ENCODE results near the gene P4HA1.

P4HA1 gene

DNA sequence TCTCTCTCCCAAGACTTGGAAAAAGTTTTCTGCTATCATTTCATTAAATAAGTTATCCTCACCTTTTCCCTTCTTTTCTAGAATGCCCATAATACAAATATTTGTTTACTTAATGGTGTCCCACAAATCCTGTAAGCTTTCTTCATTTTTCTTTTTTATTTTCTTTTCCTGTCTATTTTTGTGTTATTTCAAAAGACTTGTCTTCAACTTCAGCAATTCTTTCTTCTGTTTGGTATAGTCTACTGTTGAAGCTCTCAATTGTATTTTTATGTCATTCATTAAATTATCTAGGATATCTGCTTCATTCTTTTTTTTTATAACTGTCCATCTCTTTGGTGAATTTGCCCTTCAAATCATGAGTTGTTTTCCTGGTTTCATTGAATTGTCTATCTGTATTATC lies 117.0 kb downstream of the P4HA1 start:
- no peak for TF ChIP-seq CTCF (IDR thresholded peaks at IDR 0.05; ENCODE audit: low read depth, low read length)
- no peak overlapping the region for H3K4me3 ChIP-seq (replicated peaks in 1 of 2; ENCODE audit: low read depth in 2 of 2, low read length in 2 of 2)
- DNase-seq (ENCODE audit: low read depth in 2 of 2), result no peak

DNA sequence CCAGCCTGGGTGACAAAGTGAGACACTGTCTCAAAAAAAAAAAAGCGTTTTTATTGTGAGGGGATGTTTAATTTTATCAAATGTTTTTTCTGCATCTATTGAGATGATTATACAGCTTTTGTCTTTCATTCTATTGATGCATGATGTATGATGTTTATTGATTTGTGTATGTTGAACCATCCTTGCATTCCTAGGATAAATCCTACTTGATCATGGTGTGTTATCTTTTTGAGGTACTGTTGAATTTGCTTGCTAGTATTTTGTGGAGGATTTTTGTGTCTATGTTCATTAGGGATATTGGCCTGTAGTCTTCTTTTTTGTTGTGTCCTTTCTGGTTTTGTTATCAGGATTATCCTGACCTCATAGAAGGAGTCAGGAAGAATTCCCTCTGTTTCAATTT lies 119.8 kb downstream of the P4HA1 start:
- no peak overlapping the region for H3K4me3 ChIP-seq (replicated peaks in 1 of 2; ENCODE audit: low read depth in 2 of 2, low read length in 2 of 2)
- DNase-seq (ENCODE audit: low read depth in 2 of 2), result no peak
- TF ChIP-seq CTCF (IDR thresholded peaks at IDR 0.05; ENCODE audit: low read depth, low read length), result no peak
